SK-N-SH (cell line): ENCODE results near the gene ZDHHC14. TPM values are rescaled to one million over a fixed set of nuclear protein-coding genes. Genes with fewer than 3 reads are reported as not detected.

Experiments used
- CTCF ChIA-PET: fragments of 300-600, 350-600 bp; formaldehyde crosslinking; extraction: SDS; loops from one replicate; lab custom pipeline; 2021; lab: Yijun Ruan, JAX
- POLR2A ChIA-PET: fragments of 350-600 bp; sonication (Branson Sonifier 250); formaldehyde crosslinking; extraction: SDS; loops from one replicate; lab custom pipeline; 2020; ENCODE audit warnings: antibody characterized with exemption, inconsistent platforms; lab: Yijun Ruan, JAX
- DNase-seq: peaks from one replicate; pipeline ENCODE4 v3.0.0; 2012
- H2AFZ ChIP-seq: fragments of 200-600 bp; sonication (generic); 2 replicates; pipeline ENCODE4 v1.8.1; 2016; ENCODE audit warnings: antibody characterized with exemption, mild to moderate bottlenecking, low read depth
- H3F3A ChIP-seq: fragments of 200-600 bp; sonication (generic); replicated peaks from 2 replicates; pipeline ENCODE3; 2016; ENCODE audit warnings: antibody characterized with exemption, mild to moderate bottlenecking; ENCODE audit not compliant: insufficient read depth
- H3K27ac ChIP-seq, 2 experiments: fragments of 200-500 bp in 1 of 2; fragments of 200-600 bp in 1 of 2; sonication (Bioruptor generic) in 1 of 2; sonication (generic), shearing (Covaris generic) in 1 of 2; 2 replicates each; pipeline versions ENCODE4 v1.5.1 to v1.6.1; 2014 to 2016; ENCODE audit warnings: low read depth in 2 of 2, inconsistent platforms in 1 of 2, low read length in 1 of 2, mild to moderate bottlenecking in 1 of 2, mixed read lengths in 1 of 2
- H3K27me3 ChIP-seq: fragments of 200-600 bp; sonication (generic), shearing (Covaris generic); 2 replicates; pipeline ENCODE4 v1.6.1; 2016; ENCODE audit warnings: mixed run types; ENCODE audit not compliant: insufficient read depth
- H3K36me3 ChIP-seq, 2 experiments: fragments of 200-500 bp in 1 of 2; fragments of 200-600 bp in 1 of 2; sonication (Bioruptor generic) in 1 of 2; sonication (generic) in 1 of 2; replicated peaks in 1 of 2; 2 replicates each; pipeline versions ENCODE3 to v1.5.1; 2014 to 2016; ENCODE audit warnings: low read length in 1 of 2, mild to moderate bottlenecking in 1 of 2; ENCODE audit not compliant: insufficient read depth in 2 of 2, control insufficient read depth in 1 of 2
- H3K4me1 ChIP-seq, 2 experiments: fragments of 200-500 bp in 1 of 2; fragments of 200-600 bp in 1 of 2; sonication (Bioruptor generic) in 1 of 2; sonication (generic), shearing (Covaris generic) in 1 of 2; 2 replicates each; pipeline versions ENCODE4 v1.5.1 to v1.6.1; 2014 to 2016; ENCODE audit warnings: low read depth in 1 of 2, low read length in 1 of 2, mixed run types in 1 of 2; ENCODE audit not compliant: insufficient read depth in 2 of 2, control insufficient read depth in 1 of 2
- H3K4me2 ChIP-seq: fragments of 200-600 bp; sonication (generic), shearing (Covaris generic); 2 replicates; pipeline ENCODE4 v1.6.1; 2017; ENCODE audit warnings: mixed run types
- H3K4me3 ChIP-seq, 2 experiments: fragments of 200-500 bp in 1 of 2; fragments of 200-600 bp in 1 of 2; sonication (Bioruptor generic) in 1 of 2; sonication (generic), shearing (Covaris generic) in 1 of 2; 2 replicates each; pipeline versions ENCODE4 v1.5.1 to v1.8.1; 2014 to 2016; ENCODE audit warnings: low read depth in 2 of 2, inconsistent platforms in 1 of 2, low read length in 1 of 2, mild to moderate bottlenecking in 1 of 2, mixed read lengths in 1 of 2, moderate library complexity in 1 of 2
- H3K79me2 ChIP-seq: fragments of 200-600 bp; sonication (generic); 2 replicates; pipeline ENCODE4 v1.8.1; 2017; ENCODE audit warnings: mild to moderate bottlenecking; ENCODE audit not compliant: insufficient read depth
- H3K9ac ChIP-seq: fragments of 200-600 bp; sonication (generic); 2 replicates; pipeline ENCODE4 v1.6.1; 2017; ENCODE audit warnings: mixed run types
- H3K9me2 ChIP-seq: fragments of 200-600 bp; sonication (generic); 2 replicates; pipeline ENCODE4 v1.6.1; 2017; ENCODE audit warnings: mixed run types
- H3K9me3 ChIP-seq: fragments of 200-600 bp; sonication (generic); 2 replicates; pipeline ENCODE4 v1.6.1; 2017; ENCODE audit warnings: mixed run types, mild to moderate bottlenecking, moderate library complexity
- H4K20me1 ChIP-seq: fragments of 200-600 bp; sonication (generic); 2 replicates; pipeline ENCODE4 v1.6.1; 2017; ENCODE audit warnings: mild to moderate bottlenecking, mixed run types; ENCODE audit not compliant: insufficient read depth
- CHD2 ChIP-seq: fragments of 150-350 bp; IDR thresholded peaks from 2 replicates; pipeline ENCODE4 v1.6.1; 2018; ENCODE audit warnings: low read length; ENCODE audit not compliant: partially characterized antibody
- ELF1 ChIP-seq: IDR thresholded peaks from 2 replicates; pipeline ENCODE4 v1.4.0; 2012
- EZH2phosphoT487 ChIP-seq: fragments of 200-600 bp; sonication (generic); IDR thresholded peaks from 2 replicates; pipeline ENCODE4 v1.6.1; 2017; ENCODE audit warnings: low read depth, mixed run types, mild to moderate bottlenecking, antibody characterized with exemption, moderate library complexity, borderline replicate concordance
- GABPA ChIP-seq: IDR thresholded peaks from 2 replicates; pipeline ENCODE4 v1.4.0; 2012; ENCODE audit warnings: low read depth, mild to moderate bottlenecking
- PBX3 ChIP-seq: IDR thresholded peaks from 2 replicates; pipeline ENCODE4; 2012
- POLR2AphosphoS5 ChIP-seq: IDR thresholded peaks from 2 replicates; pipeline ENCODE4 v1.6.1; 2012; ENCODE audit warnings: low read depth, low read length
- RAD21 ChIP-seq: IDR thresholded peaks from 2 replicates; pipeline ENCODE4 v1.6.1; 2012; ENCODE audit warnings: mild to moderate bottlenecking, low read length
- SIN3A ChIP-seq: IDR thresholded peaks from 2 replicates; pipeline ENCODE4 v1.6.1; 2012; ENCODE audit warnings: low read depth, mild to moderate bottlenecking, low read length, moderate library complexity, borderline replicate concordance
- SMC3 ChIP-seq: IDR thresholded peaks from 2 replicates; pipeline ENCODE4 v1.6.1; 2012; ENCODE audit warnings: low read depth, low read length, improper control_type of control experiment
- TAF1 ChIP-seq: IDR thresholded peaks from 2 replicates; pipeline ENCODE4 v1.6.1; 2012; ENCODE audit warnings: low read depth, mild to moderate bottlenecking, low read length, moderate library complexity, borderline replicate concordance
- TEAD4 ChIP-seq: IDR thresholded peaks from 2 replicates; pipeline ENCODE4 v1.4.0; 2012; ENCODE audit warnings: mild to moderate bottlenecking, borderline replicate concordance; ENCODE audit not compliant: insufficient read depth
- ZBTB33 ChIP-seq: IDR thresholded peaks from 2 replicates; pipeline ENCODE4 v1.4.0; 2012; ENCODE audit warnings: low read depth, borderline replicate concordance
- WGBS: methylation state at CpG from one replicate; pipeline ENCODE4 v1.1.6; 2017; ENCODE audit warnings: low lambda C conversion rate; 5-methylcytosine and 5-hydroxymethylcytosine counted together
- polyA plus RNA-seq, 3 experiments: library from polyadenylated mRNA; depleted of rRNA; stranded (reverse); fragments of >200 nt; gene quantifications; 2 replicates each; pipeline ENCODE4 v1.2.3, GENCODE V29; 2012
- TF ChIP-seq, protein P1 (sequence below): fragments of 200-600 bp; sonication (generic); IDR thresholded peaks from 2 replicates; pipeline ENCODE4 v1.6.1; 2017; ENCODE audit warnings: antibody characterized with exemption, mild to moderate bottlenecking, moderate library complexity

The ZDHHC14 gene
- polyA plus RNA-seq, 1 of the 3 experiments (the other 2 are of a cell fraction) = 5.4 TPM

DNA sequence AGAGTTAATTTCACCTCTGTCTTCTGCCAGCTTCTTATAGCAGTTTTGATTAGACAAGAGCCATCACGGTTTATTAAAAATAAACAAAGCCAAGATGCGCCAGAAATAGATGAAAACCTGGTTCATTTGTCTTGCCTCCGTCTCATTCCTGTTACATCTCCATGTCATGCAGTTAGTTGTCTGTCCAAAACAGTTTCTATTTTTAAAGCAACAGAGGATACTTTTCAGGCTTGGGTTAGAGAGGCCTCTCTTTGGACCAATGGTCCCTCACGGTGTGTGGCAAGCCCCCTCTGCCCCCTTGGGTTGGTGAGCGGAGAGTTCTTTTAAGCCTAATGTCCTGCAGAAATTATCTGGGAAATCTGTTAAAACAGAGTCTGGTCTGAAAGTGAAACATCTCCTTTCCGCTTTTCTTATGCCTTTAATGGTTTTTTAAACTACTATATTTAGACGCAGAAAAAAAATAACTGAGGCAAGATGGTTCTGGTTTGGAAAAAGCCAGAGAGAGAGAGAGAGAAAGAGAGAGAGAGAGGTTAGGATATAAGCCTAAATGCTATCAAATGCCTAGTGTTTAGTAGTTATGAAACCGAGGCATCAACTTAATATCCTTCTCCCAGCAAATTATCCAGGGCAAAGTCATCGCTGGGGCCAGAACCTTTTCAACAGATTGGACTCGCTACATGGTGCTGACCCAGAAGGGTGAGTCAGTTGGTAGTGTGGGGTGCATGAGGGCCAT lies 64.5 kb downstream of the ZDHHC14 start:
- whole genome bisulfite sequencing = 89% methylated on average over 10 of the region's 10 CpGs
- Histone ChIP-seq H3K9ac (no peak overlapping the region), H3K4me1 (no peaks in the 10 kb centered on the region), H3K36me3 (no peaks in the 10 kb centered on the region)
- POLR2A ChIA-PET = no interaction called here
- TF ChIP-seq CHD2 (no peak), ELF1 (no peak), RAD21 (no peak), GABPA (no peak), POLR2AphosphoS5 (no peak), SIN3A (no peak), PBX3 (no peak), EZH2phosphoT487 (no peak), ZBTB33 (no peak), SMC3 (no peak), TAF1 (no peak), TEAD4 (no peak)
- TF ChIP-seq, protein P1, sequence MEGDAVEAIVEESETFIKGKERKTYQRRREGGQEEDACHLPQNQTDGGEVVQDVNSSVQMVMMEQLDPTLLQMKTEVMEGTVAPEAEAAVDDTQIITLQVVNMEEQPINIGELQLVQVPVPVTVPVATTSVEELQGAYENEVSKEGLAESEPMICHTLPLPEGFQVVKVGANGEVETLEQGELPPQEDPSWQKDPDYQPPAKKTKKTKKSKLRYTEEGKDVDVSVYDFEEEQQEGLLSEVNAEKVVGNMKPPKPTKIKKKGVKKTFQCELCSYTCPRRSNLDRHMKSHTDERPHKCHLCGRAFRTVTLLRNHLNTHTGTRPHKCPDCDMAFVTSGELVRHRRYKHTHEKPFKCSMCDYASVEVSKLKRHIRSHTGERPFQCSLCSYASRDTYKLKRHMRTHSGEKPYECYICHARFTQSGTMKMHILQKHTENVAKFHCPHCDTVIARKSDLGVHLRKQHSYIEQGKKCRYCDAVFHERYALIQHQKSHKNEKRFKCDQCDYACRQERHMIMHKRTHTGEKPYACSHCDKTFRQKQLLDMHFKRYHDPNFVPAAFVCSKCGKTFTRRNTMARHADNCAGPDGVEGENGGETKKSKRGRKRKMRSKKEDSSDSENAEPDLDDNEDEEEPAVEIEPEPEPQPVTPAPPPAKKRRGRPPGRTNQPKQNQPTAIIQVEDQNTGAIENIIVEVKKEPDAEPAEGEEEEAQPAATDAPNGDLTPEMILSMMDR = no peak
- TF ChIP-seq, all 33 proteins: peak for 0
- CTCF ChIA-PET = no interaction called here
- Histone ChIP-seq H3K9me3 (no peaks in the 10 kb centered on the region), H3K27me3 (no peaks in the 10 kb centered on the region), H4K20me1 (no peaks in the 10 kb centered on the region), H3K27ac (no peak overlapping the region), H3K9me2 (no peaks in the 10 kb centered on the region), H2AFZ (no peak overlapping the region), H3K4me3 (no peak overlapping the region), H3K4me2 (no peak overlapping the region), H3K79me2 (no peaks in the 10 kb centered on the region), H3F3A (no peaks in the 10 kb centered on the region)
- no peak for DNase-seq
